ENCODE data around the gene DBET.
"Not testable (repeated sequence)": the region's sequence is repeated elsewhere in the genome, so short reads cannot be mapped to it uniquely, and the experiment has no call there.

Gene DBET

GRCh38 chr4:190064342-190064741 is at the start of gene DBET:
Gene DBET (plus strand): TSS chr4:190064502.
- not testable (repeated sequence) for DNase-seq

- DNase-seq = no peak
Measured at GRCh38 chr4:190014771-190015537, 49.3 kb upstream of the DBET start.

GRCh38 chr4:190015538-190016368 is 48.5 kb upstream of the DBET start:
- DNase-seq = no peak

GRCh38 chr4:190016369-190017289 is 47.7 kb upstream of the DBET start:
- no peak for DNase-seq

- DNase-seq = no peak
Measured at GRCh38 chr4:190017357-190018200, 46.7 kb upstream of the DBET start.

- no peak for DNase-seq
Measured at GRCh38 chr4:190018201-190018920, 45.9 kb upstream of the DBET start.

GRCh38 chr4:190019023-190019858 is 45.1 kb upstream of the DBET start:
- no peak for DNase-seq

GRCh38 chr4:190019859-190020463 is 44.3 kb upstream of the DBET start:
- DNase-seq = not testable (repeated sequence)

GRCh38 chr4:190020790-190021717 is 43.2 kb upstream of the DBET start:
- DNase-seq = no peak

GRCh38 chr4:190021973-190022372 is 42.3 kb upstream of the DBET start:
- not testable (repeated sequence) for DNase-seq

GRCh38 chr4:190022614-190023281 is 41.6 kb upstream of the DBET start:
- DNase-seq = not testable (repeated sequence)

GRCh38 chr4:190027156-190027555 is 37.1 kb upstream of the DBET start, which contains the start of gene FRG2:
Gene FRG2 (minus strand): TSS chr4:190027256. CDS start chr4:190027204, 52 bp downstream.
- DNase-seq = not testable (repeated sequence)

GRCh38 chr4:190031264-190031663 is 33.0 kb upstream of the DBET start:
- DNase-seq = not testable (repeated sequence)

GRCh38 chr4:190037704-190038388 is 26.5 kb upstream of the DBET start:
- DNase-seq = not testable (repeated sequence)

- not testable (repeated sequence) for DNase-seq
Measured at GRCh38 chr4:190040873-190041272, 23.4 kb upstream of the DBET start.

GRCh38 chr4:190047627-190048026 is 16.7 kb upstream of the DBET start:
- DNase-seq = not testable (repeated sequence)

All from GOT3 (cell line).